ENCODE results near the gene ATP4B. TPM values are rescaled to one million over a fixed set of nuclear protein-coding genes. Genes with fewer than 3 reads are reported as not detected.
"Not testable (repeated sequence)": the region's sequence is repeated elsewhere in the genome, so short reads cannot be mapped to it uniquely, and the experiment has no call there.

The ATP4B gene
- total and polyA plus RNA-seq, 2 donors (not counting 1 experiment from before 2014, with no cell fraction given), result not detected

GRCh38 chr13:113624235-113624587 is 33.8 kb downstream of the ATP4B start:
- Histone ChIP-seq H3K27ac (ENCODE audit: insufficient read depth, low read length) (no peak overlapping the region), H3K79me2 (ENCODE audit: control insufficient read depth, insufficient read depth, low read length) (peaks cover 29% of the 10 kb centered on the region), H3K27me3 (ENCODE audit: control insufficient read depth, insufficient read depth, low read length) (no peaks in the 10 kb centered on the region), H3K36me3 (ENCODE audit: control insufficient read depth, insufficient read depth, low read length) (peaks cover 3% of the 10 kb centered on the region), H2AFZ (ENCODE audit: low read length) (no peak overlapping the region), H3K4me2 (ENCODE audit: extremely low read depth, insufficient read depth, low read length) (no peak overlapping the region), H3K4me3 (replicated peaks in 1 of 4; ENCODE audit: control extremely low read depth in 1 of 4, insufficient read depth in 1 of 4, low read depth in 3 of 4, low read length in 4 of 4) (no peak overlapping the region), H3K9me3 (ENCODE audit: control insufficient read depth, insufficient read depth, low read depth, low read length) (no peaks in the 10 kb centered on the region), H3K4me1 (ENCODE audit: control insufficient read depth, extremely low read depth, insufficient read depth, low read length) (peaks cover 2% of the 10 kb centered on the region), H3K9ac (ENCODE audit: insufficient read depth, low read length) (no peak overlapping the region), H4K20me1 (ENCODE audit: control insufficient read depth, extremely low read depth, insufficient read depth, low read length) (peaks cover 1% of the 10 kb centered on the region)
- no peak for TF ChIP-seq EZH2 (IDR thresholded peaks at IDR 0.05; ENCODE audit: low read length, missing control alignments)
- TF ChIP-seq, protein P1, sequence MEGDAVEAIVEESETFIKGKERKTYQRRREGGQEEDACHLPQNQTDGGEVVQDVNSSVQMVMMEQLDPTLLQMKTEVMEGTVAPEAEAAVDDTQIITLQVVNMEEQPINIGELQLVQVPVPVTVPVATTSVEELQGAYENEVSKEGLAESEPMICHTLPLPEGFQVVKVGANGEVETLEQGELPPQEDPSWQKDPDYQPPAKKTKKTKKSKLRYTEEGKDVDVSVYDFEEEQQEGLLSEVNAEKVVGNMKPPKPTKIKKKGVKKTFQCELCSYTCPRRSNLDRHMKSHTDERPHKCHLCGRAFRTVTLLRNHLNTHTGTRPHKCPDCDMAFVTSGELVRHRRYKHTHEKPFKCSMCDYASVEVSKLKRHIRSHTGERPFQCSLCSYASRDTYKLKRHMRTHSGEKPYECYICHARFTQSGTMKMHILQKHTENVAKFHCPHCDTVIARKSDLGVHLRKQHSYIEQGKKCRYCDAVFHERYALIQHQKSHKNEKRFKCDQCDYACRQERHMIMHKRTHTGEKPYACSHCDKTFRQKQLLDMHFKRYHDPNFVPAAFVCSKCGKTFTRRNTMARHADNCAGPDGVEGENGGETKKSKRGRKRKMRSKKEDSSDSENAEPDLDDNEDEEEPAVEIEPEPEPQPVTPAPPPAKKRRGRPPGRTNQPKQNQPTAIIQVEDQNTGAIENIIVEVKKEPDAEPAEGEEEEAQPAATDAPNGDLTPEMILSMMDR (conservative IDR thresholded peaks at IDR 0.05 in 1 of 2, IDR thresholded peaks at IDR 0.05 in 1 of 2; ENCODE audit: low read depth in 1 of 2, low read length in 2 of 2), result no peak
- peak in 1 of 2 donors; percentile 4 for DNase-seq (ENCODE audit: low read depth in 2 of 2)

DNA sequence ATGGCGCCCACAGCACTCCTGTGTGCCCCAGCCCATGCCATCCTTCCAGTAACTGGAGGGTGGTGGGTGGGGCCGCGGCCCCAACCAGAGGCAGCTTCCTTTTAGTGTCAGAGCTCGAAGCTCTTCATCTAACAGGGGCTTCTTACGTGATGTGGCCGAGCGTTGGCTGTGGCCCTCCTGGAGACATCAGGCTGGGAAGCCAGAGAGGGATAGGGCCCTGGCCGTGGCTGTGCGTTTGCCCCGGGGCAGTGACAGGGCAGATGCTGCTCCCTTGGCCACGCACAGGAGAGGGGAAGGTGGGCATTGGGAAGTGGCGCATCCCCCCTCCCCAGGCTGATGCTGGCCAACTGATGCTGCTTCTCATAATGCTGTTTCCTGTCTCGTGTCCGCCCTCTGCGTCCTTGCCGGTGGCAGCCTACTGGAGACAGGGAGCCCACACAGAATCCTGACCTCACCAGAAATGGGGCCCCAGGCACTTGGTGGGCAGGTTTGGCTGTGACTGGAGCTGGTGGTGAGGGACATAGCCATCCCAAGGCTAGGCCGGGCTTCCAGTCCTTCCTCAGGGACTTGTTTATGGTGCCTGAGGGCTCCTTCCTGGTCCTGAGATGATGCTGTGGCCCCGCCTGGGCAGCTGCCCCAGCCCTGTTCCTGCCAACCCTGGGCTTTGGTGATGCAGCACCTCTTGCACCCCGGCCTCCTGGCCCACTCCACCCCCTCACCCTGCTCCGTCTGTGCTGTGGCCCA is 34.3 kb downstream of the ATP4B start:
- no peak overlapping the region for H3K4me3 ChIP-seq (replicated peaks in 1 of 4; ENCODE audit: control extremely low read depth in 1 of 4, insufficient read depth in 1 of 4, low read depth in 3 of 4, low read length in 4 of 4)
- H2AFZ ChIP-seq (ENCODE audit: low read length), result no peak overlapping the region
- no peaks in the 10 kb centered on the region for H3K27me3 ChIP-seq (ENCODE audit: control insufficient read depth, insufficient read depth, low read length)
- H3K4me1 ChIP-seq (ENCODE audit: control insufficient read depth, extremely low read depth, insufficient read depth, low read length), result peaks cover 2% of the 10 kb centered on the region
- no peak overlapping the region for H3K27ac ChIP-seq (ENCODE audit: insufficient read depth, low read length)
- H3K79me2 ChIP-seq (ENCODE audit: control insufficient read depth, insufficient read depth, low read length), result peaks cover 24% of the 10 kb centered on the region
- no peak for DNase-seq (ENCODE audit: low read depth in 2 of 2)
- H3K36me3 ChIP-seq (ENCODE audit: control insufficient read depth, insufficient read depth, low read length), result peaks cover 3% of the 10 kb centered on the region
- no peaks in the 10 kb centered on the region for H3K9me3 ChIP-seq (ENCODE audit: control insufficient read depth, insufficient read depth, low read depth, low read length)
- H3K4me2 ChIP-seq (ENCODE audit: extremely low read depth, insufficient read depth, low read length), result no peak overlapping the region
- H4K20me1 ChIP-seq (ENCODE audit: control insufficient read depth, extremely low read depth, insufficient read depth, low read length), result peaks cover 1% of the 10 kb centered on the region
- no peak overlapping the region for H3K9ac ChIP-seq (ENCODE audit: insufficient read depth, low read length)
- TF ChIP-seq EZH2 (IDR thresholded peaks at IDR 0.05; ENCODE audit: low read length, missing control alignments), result no peak
- TF ChIP-seq, protein P1 (conservative IDR thresholded peaks at IDR 0.05 in 1 of 2, IDR thresholded peaks at IDR 0.05 in 1 of 2; ENCODE audit: low read depth in 1 of 2, low read length in 2 of 2), result no peak

- H3K27me3 ChIP-seq (ENCODE audit: control insufficient read depth, insufficient read depth, low read length), result no peaks in the 10 kb centered on the region
- peaks cover 2% of the 10 kb centered on the region for H3K4me1 ChIP-seq (ENCODE audit: control insufficient read depth, extremely low read depth, insufficient read depth, low read length)
- peaks cover 3% of the 10 kb centered on the region for H3K36me3 ChIP-seq (ENCODE audit: control insufficient read depth, insufficient read depth, low read length)
- TF ChIP-seq, protein P1 (conservative IDR thresholded peaks at IDR 0.05 in 1 of 2, IDR thresholded peaks at IDR 0.05 in 1 of 2; ENCODE audit: low read depth in 1 of 2, low read length in 2 of 2), result no peak
- no peak for TF ChIP-seq EZH2 (IDR thresholded peaks at IDR 0.05; ENCODE audit: low read length, missing control alignments)
- no peak overlapping the region for H3K27ac ChIP-seq (ENCODE audit: insufficient read depth, low read length)
- no peak for DNase-seq (ENCODE audit: low read depth in 2 of 2)
- H3K79me2 ChIP-seq (ENCODE audit: control insufficient read depth, insufficient read depth, low read length), result peaks cover 24% of the 10 kb centered on the region
- H3K4me2 ChIP-seq (ENCODE audit: extremely low read depth, insufficient read depth, low read length), result no peak overlapping the region
- H3K4me3 ChIP-seq (replicated peaks in 1 of 4; ENCODE audit: control extremely low read depth in 1 of 4, insufficient read depth in 1 of 4, low read depth in 3 of 4, low read length in 4 of 4), result no peak overlapping the region
- no peak overlapping the region for H2AFZ ChIP-seq (ENCODE audit: low read length)
- H3K9me3 ChIP-seq (ENCODE audit: control insufficient read depth, insufficient read depth, low read depth, low read length), result no peaks in the 10 kb centered on the region
- H3K9ac ChIP-seq (ENCODE audit: insufficient read depth, low read length), result no peak overlapping the region
- peaks cover 1% of the 10 kb centered on the region for H4K20me1 ChIP-seq (ENCODE audit: control insufficient read depth, extremely low read depth, insufficient read depth, low read length)
Measured at GRCh38 chr13:113622791-113623490, 35.1 kb downstream of the ATP4B start.

- H3K27ac ChIP-seq (ENCODE audit: insufficient read depth, low read length); H4K20me1 ChIP-seq (ENCODE audit: control insufficient read depth, extremely low read depth, insufficient read depth, low read length); H3K9me3 ChIP-seq (ENCODE audit: control insufficient read depth, insufficient read depth, low read depth, low read length); DNase-seq (ENCODE audit: low read depth in 2 of 2); H3K4me3 ChIP-seq (replicated peaks in 1 of 4; ENCODE audit: control extremely low read depth in 1 of 4, insufficient read depth in 1 of 4, low read depth in 3 of 4, low read length in 4 of 4); H3K27me3 ChIP-seq (ENCODE audit: control insufficient read depth, insufficient read depth, low read length); H2AFZ ChIP-seq (ENCODE audit: low read length); H3K9ac ChIP-seq (ENCODE audit: insufficient read depth, low read length); H3K4me1 ChIP-seq (ENCODE audit: control insufficient read depth, extremely low read depth, insufficient read depth, low read length); H3K4me2 ChIP-seq (ENCODE audit: extremely low read depth, insufficient read depth, low read length); H3K36me3 ChIP-seq (ENCODE audit: control insufficient read depth, insufficient read depth, low read length): not testable (repeated sequence)
- peaks cover 22% of the 10 kb centered on the region for H3K79me2 ChIP-seq (ENCODE audit: control insufficient read depth, insufficient read depth, low read length)
Measured at GRCh38 chr13:113621986-113622550, 35.9 kb downstream of the ATP4B start.
